HepG2 (cell line): ENCODE data around the gene NIPAL3.

ENCODE experiments used
- BHLHE40 ChIP-seq: IDR thresholded peaks from 2 replicates; pipeline ENCODE4 v1.6.1; 2011; ENCODE audit warnings: low read length, improper control_type of control experiment
- CTCF ChIP-seq: sonication (generic); formaldehyde crosslinking; IDR thresholded peaks from 2 replicates; pipeline ENCODE4 v1.5.0; 2020; ENCODE audit warnings: mild to moderate bottlenecking, missing genetic modification reagents, moderate library complexity
- E2F1 ChIP-seq: sonication (generic); formaldehyde crosslinking; IDR thresholded peaks from 2 replicates; pipeline ENCODE4 v1.5.0; 2020; ENCODE audit warnings: missing genetic modification reagents
- EHMT2 ChIP-seq: fragments of 200-600 bp; sonication (generic); IDR thresholded peaks from 2 replicates; pipeline ENCODE4 v1.7.0; 2017; ENCODE audit warnings: antibody characterized with exemption, low read depth, low read length, borderline replicate concordance
- EP300 ChIP-seq, 3 experiments: sonication (generic) in 1 of 3; formaldehyde crosslinking in 1 of 3; IDR thresholded peaks; 2 replicates each; pipeline versions ENCODE4 v1.5.1 to v1.6.1; 2011 to 2020; ENCODE audit warnings: low read depth in 2 of 3, low read length in 2 of 3, borderline replicate concordance in 1 of 3, improper control_type of control experiment in 1 of 3, mild to moderate bottlenecking in 1 of 3, missing genetic modification reagents in 1 of 3, moderate library complexity in 1 of 3
- HMG20A ChIP-seq: IDR thresholded peaks from 2 replicates; pipeline ENCODE4 v1.6.1; 2016; ENCODE audit warnings: borderline replicate concordance
- KLF16 ChIP-seq, 2 experiments: sonication (generic) in 1 of 2; formaldehyde crosslinking in 1 of 2; IDR thresholded peaks; 2 replicates each; pipeline versions ENCODE4 v1.6.1 to v1.8.0; 2016 to 2023; ENCODE audit warnings: missing genetic modification reagents in 2 of 2, missing compliant biosample characterization in 1 of 2
- NAIF1 ChIP-seq: sonication (generic); formaldehyde crosslinking; IDR thresholded peaks from 2 replicates; pipeline ENCODE4 v1.5.0; 2020; ENCODE audit warnings: mild to moderate bottlenecking, missing genetic modification reagents, borderline replicate concordance
- NR2C2 ChIP-seq: sonication (generic); formaldehyde crosslinking; IDR thresholded peaks from 2 replicates; pipeline ENCODE4 v1.4.0; 2020; ENCODE audit warnings: missing genetic modification reagents, mild to moderate bottlenecking, moderate library complexity, borderline replicate concordance
- TF ChIP-seq, protein P1 (sequence below): fragments of 450-650 bp; IDR thresholded peaks from 2 replicates; pipeline ENCODE4 v1.6.1; 2017; ENCODE audit warnings: mild to moderate bottlenecking
- TF ChIP-seq, protein P2 (sequence below): sonication (generic); formaldehyde crosslinking; IDR thresholded peaks from 2 replicates; pipeline ENCODE4 v1.8.1; 2023; ENCODE audit warnings: missing genetic modification reagents, inconsistent platforms, borderline replicate concordance

- TF ChIP-seq E2F1: no peak
- TF ChIP-seq, protein P1, sequence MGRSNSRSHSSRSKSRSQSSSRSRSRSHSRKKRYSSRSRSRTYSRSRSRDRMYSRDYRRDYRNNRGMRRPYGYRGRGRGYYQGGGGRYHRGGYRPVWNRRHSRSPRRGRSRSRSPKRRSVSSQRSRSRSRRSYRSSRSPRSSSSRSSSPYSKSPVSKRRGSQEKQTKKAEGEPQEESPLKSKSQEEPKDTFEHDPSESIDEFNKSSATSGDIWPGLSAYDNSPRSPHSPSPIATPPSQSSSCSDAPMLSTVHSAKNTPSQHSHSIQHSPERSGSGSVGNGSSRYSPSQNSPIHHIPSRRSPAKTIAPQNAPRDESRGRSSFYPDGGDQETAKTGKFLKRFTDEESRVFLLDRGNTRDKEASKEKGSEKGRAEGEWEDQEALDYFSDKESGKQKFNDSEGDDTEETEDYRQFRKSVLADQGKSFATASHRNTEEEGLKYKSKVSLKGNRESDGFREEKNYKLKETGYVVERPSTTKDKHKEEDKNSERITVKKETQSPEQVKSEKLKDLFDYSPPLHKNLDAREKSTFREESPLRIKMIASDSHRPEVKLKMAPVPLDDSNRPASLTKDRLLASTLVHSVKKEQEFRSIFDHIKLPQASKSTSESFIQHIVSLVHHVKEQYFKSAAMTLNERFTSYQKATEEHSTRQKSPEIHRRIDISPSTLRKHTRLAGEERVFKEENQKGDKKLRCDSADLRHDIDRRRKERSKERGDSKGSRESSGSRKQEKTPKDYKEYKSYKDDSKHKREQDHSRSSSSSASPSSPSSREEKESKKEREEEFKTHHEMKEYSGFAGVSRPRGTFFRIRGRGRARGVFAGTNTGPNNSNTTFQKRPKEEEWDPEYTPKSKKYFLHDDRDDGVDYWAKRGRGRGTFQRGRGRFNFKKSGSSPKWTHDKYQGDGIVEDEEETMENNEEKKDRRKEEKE: no peak
- no peak for TF ChIP-seq KLF16 (CRISPR knock-in tag; IDR thresholded peaks at IDR 0.05)
- no peak for TF ChIP-seq NR2C2 (CRISPR knock-in tag)
- TF ChIP-seq HMG20A: no peak
- TF ChIP-seq, protein P2, sequence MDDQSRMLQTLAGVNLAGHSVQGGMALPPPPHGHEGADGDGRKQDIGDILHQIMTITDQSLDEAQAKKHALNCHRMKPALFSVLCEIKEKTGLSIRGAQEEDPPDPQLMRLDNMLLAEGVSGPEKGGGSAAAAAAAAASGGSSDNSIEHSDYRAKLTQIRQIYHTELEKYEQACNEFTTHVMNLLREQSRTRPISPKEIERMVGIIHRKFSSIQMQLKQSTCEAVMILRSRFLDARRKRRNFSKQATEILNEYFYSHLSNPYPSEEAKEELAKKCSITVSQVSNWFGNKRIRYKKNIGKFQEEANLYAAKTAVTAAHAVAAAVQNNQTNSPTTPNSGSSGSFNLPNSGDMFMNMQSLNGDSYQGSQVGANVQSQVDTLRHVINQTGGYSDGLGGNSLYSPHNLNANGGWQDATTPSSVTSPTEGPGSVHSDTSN (CRISPR knock-in tag): no peak
- TF ChIP-seq CTCF (CRISPR knock-in tag): no peak
- no peak for TF ChIP-seq EP300 (IDR thresholded peaks at IDR 0.05; ENCODE audit: low read depth in 2 of 2, low read length in 2 of 2)
- no peak for TF ChIP-seq EP300 (CRISPR knock-in tag; IDR thresholded peaks at IDR 0.05; ENCODE audit: borderline replicate concordance)
- TF ChIP-seq EHMT2: no peak
- no peak for TF ChIP-seq NAIF1 (CRISPR knock-in tag)
- no peak for TF ChIP-seq BHLHE40
These were observed 67.8 kb downstream of the NIPAL3 start for GRCh38 chr1:24483441-24483840.
